Fibroblast of mammary gland (primary cell): ENCODE results near the gene LURAP1L.

ENCODE experiments used
- DNase-seq: peaks from one replicate; pipeline ENCODE4 v3.0.0-alpha.2; 2010; ENCODE audit warnings: low read depth
- H3K4me3 ChIP-seq: 2 replicates; pipeline ENCODE4 v1.5.1; 2011; ENCODE audit warnings: low read depth, mild to moderate bottlenecking, low read length, moderate library complexity; ENCODE audit not compliant: control insufficient read depth
- TF ChIP-seq, protein P1 (sequence below): conservative IDR thresholded peaks from 2 replicates; pipeline ENCODE4 v1.5.1; 2011; ENCODE audit warnings: low read depth, low read length, inconsistent platforms; ENCODE audit not compliant: control insufficient read depth, insufficient read depth

Gene LURAP1L

GRCh38 chr9:12796601-12797000, 21.8 kb downstream of the LURAP1L start:
- TF ChIP-seq, protein P1, sequence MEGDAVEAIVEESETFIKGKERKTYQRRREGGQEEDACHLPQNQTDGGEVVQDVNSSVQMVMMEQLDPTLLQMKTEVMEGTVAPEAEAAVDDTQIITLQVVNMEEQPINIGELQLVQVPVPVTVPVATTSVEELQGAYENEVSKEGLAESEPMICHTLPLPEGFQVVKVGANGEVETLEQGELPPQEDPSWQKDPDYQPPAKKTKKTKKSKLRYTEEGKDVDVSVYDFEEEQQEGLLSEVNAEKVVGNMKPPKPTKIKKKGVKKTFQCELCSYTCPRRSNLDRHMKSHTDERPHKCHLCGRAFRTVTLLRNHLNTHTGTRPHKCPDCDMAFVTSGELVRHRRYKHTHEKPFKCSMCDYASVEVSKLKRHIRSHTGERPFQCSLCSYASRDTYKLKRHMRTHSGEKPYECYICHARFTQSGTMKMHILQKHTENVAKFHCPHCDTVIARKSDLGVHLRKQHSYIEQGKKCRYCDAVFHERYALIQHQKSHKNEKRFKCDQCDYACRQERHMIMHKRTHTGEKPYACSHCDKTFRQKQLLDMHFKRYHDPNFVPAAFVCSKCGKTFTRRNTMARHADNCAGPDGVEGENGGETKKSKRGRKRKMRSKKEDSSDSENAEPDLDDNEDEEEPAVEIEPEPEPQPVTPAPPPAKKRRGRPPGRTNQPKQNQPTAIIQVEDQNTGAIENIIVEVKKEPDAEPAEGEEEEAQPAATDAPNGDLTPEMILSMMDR = no peak
- no peak for DNase-seq
- no peak overlapping the region for H3K4me3 ChIP-seq

DNA sequence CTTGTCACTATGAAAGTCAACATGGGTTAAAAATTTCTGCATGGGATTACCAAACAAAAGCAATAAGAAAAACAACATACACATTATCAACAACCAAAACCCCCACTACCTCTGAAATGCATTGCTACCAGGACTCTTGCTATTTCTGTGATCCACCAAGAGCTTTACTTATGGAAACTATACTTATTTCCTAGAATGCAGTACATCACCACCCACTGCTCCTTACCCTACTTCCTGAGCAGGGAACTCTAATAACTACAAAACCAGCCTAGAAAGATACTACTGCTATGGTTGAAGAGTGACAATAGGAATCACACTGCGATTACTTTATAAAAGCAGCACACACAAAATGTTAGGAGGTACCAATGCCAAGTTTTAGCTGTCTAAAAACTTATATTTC, 22.2 kb downstream of the LURAP1L start:
- no peak for DNase-seq
- TF ChIP-seq, protein P1 = no peak
- no peak overlapping the region for H3K4me3 ChIP-seq

- no peak for DNase-seq
- TF ChIP-seq, protein P1 = no peak
- no peak overlapping the region for H3K4me3 ChIP-seq
Measured at GRCh38 chr9:12798066-12798770, 23.4 kb downstream of the LURAP1L start.

DNA sequence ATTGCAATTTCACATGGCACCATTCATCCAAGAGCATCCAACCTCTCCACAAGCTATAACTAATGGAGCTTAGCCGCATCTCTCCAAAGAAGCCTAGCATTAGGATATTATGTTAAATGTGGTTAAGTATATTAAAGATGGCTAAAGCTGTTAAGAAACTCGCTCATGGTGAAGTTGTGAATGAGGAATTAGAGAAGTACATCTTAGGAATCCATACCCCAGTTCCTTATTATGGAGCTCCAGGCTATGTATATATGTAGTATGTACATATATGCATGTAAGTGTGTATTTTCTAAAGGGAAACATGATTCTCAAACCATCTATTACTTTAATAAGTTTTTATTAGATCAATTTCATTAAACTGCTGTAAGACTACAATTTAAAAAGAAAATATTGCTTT, 26.4 kb downstream of the LURAP1L start:
- H3K4me3 ChIP-seq = no peak overlapping the region
- TF ChIP-seq, protein P1 = no peak
- DNase-seq = no peak

DNA sequence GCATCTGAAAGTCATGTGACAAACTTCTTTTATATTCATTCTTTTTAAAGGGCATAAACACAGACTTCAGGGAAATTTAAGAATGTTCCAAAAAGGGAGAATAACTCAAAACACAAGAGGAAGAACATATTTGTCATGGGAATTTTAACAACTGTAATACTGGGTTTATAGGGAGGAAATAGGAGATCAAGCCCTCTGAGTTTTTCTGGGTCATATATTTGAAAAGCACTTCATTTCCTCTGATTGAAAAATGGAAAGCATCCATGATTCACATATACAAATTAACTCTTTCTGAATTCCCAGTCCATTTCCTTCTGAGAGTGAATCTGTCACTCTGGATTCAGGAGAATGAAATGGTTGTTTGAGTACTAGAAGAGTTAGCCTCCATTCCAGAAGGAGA, 26.8 kb downstream of the LURAP1L start:
- TF ChIP-seq, protein P1 = no peak
- no peak for DNase-seq
- H3K4me3 ChIP-seq = no peak overlapping the region

DNA sequence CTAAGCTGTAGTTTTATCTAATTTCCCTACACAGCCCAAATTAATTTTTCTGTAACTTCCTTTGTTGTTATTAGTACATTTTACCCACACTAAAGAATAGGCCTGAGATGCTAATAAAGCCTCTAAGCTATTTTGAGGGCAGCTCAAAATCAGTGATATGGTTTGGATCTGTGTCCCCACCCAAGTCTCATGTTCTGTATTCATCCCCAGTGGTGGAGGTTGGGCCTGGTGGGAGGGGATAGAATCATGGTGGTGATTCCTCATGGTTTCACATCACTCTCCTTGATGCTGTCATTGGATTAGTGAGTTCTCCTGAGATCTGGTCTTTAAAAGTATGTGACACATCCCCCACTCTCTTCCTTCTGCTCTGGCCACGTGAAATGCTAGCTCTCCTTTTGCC, 27.3 kb downstream of the LURAP1L start:
- no peak for DNase-seq
- TF ChIP-seq, protein P1 = no peak
- H3K4me3 ChIP-seq = no peak overlapping the region
